SK-N-SH treated with all-trans-retinoic acid at 6 μM for 48 hours (cell line): Measurements from ENCODE around the gene RASA1.

Experiments used
- ATAC-seq: fragments of 200-7000 bp; cut with Tn5 transposase; 3 replicates; pipeline ENCODE4 v1.9.1; 2020; ENCODE audit warnings: mild to moderate bottlenecking, moderate library complexity
- ARNTL ChIP-seq: fragments of 450-650 bp; formaldehyde crosslinking; IDR thresholded peaks from 2 replicates; pipeline ENCODE4 v1.5.0; 2020; ENCODE audit warnings: low read depth, mild to moderate bottlenecking, moderate library complexity, borderline replicate concordance
- BACH2 ChIP-seq: fragments of 250-450 bp; sonication (Bioruptor Pico); IDR thresholded peaks from 2 replicates; pipeline ENCODE4 v1.9.0; 2021; ENCODE audit warnings: mild to moderate bottlenecking, borderline replicate concordance
- CSDC2 ChIP-seq: fragments of 250-450 bp; sonication (Bioruptor Pico); IDR thresholded peaks from 2 replicates; pipeline ENCODE4 v1.5.0; 2020; ENCODE audit warnings: mild to moderate bottlenecking, moderate library complexity
- ESRRG ChIP-seq: fragments of 250-450 bp; sonication (Bioruptor Pico); IDR thresholded peaks from 2 replicates; pipeline ENCODE4 v1.6.1; 2021; ENCODE audit warnings: mild to moderate bottlenecking
- ISL1 ChIP-seq: fragments of 250-450 bp; sonication (Bioruptor Pico); IDR thresholded peaks from 2 replicates; pipeline ENCODE4 v2.1.2; 2022; ENCODE audit warnings: mild to moderate bottlenecking, moderate library complexity
- OSR1 ChIP-seq: fragments of 250-450 bp; sonication (Bioruptor Pico); IDR thresholded peaks from 2 replicates; pipeline ENCODE4 v1.8.0; 2022; ENCODE audit warnings: moderate library complexity, mild to moderate bottlenecking, inconsistent platforms
- RARB ChIP-seq: fragments of 250-450 bp; sonication (Bioruptor Pico); IDR thresholded peaks from 2 replicates; pipeline ENCODE4 v1.8.0; 2021; ENCODE audit warnings: mild to moderate bottlenecking, moderate library complexity
- TCF4 ChIP-seq: fragments of 250-450 bp; sonication (Bioruptor Pico); IDR thresholded peaks from 2 replicates; pipeline ENCODE4 v1.8.0; 2021; ENCODE audit warnings: mild to moderate bottlenecking, moderate library complexity, borderline replicate concordance
- TOX ChIP-seq: fragments of 250-450 bp; sonication (Bioruptor Pico); IDR thresholded peaks from 2 replicates; pipeline ENCODE4 v1.8.0; 2021; ENCODE audit warnings: mild to moderate bottlenecking, moderate library complexity, borderline replicate concordance
- ZFP3 ChIP-seq: fragments of 250-450 bp; sonication (Bioruptor Pico); IDR thresholded peaks from 2 replicates; pipeline ENCODE4 v1.5.0; 2020; ENCODE audit warnings: mild to moderate bottlenecking, moderate library complexity
- ZFP30 ChIP-seq: fragments of 450-650 bp; formaldehyde crosslinking; IDR thresholded peaks from 2 replicates; pipeline ENCODE4 v1.5.0; 2022; ENCODE audit warnings: mild to moderate bottlenecking, moderate library complexity
- ZNF565 ChIP-seq: fragments of 450-650 bp; formaldehyde crosslinking; conservative IDR thresholded peaks from 2 replicates; pipeline ENCODE4 v1.5.0; 2020; ENCODE audit warnings: low read depth, mild to moderate bottlenecking, moderate library complexity
- ZNF70 ChIP-seq: fragments of 450-650 bp; formaldehyde crosslinking; IDR thresholded peaks from 2 replicates; pipeline ENCODE4 v1.5.0; 2020; ENCODE audit warnings: mild to moderate bottlenecking, moderate library complexity
- ZNF8 ChIP-seq: fragments of 450-650 bp; formaldehyde crosslinking; IDR thresholded peaks from 2 replicates; pipeline ENCODE4 v1.5.0; 2020; ENCODE audit warnings: mild to moderate bottlenecking, moderate library complexity
- TF ChIP-seq, protein P1 (sequence below): fragments of 250-450 bp; sonication (Bioruptor Pico); IDR thresholded peaks from 2 replicates; pipeline ENCODE4 v1.8.0; 2021; ENCODE audit warnings: low read depth, mild to moderate bottlenecking, moderate library complexity, borderline replicate concordance
- TF ChIP-seq, protein P2 (sequence below): fragments of 250-450 bp; sonication (Bioruptor Pico); IDR thresholded peaks from 2 replicates; pipeline ENCODE4 v1.8.0; 2020; ENCODE audit warnings: mild to moderate bottlenecking, moderate library complexity, borderline replicate concordance
- TF ChIP-seq, protein P3 (sequence below): fragments of 250-450 bp; sonication (Bioruptor Pico); IDR thresholded peaks from 2 replicates; pipeline ENCODE4 v1.5.1; 2020; ENCODE audit warnings: low read depth, mild to moderate bottlenecking, moderate library complexity

RASA1 gene

DNA sequence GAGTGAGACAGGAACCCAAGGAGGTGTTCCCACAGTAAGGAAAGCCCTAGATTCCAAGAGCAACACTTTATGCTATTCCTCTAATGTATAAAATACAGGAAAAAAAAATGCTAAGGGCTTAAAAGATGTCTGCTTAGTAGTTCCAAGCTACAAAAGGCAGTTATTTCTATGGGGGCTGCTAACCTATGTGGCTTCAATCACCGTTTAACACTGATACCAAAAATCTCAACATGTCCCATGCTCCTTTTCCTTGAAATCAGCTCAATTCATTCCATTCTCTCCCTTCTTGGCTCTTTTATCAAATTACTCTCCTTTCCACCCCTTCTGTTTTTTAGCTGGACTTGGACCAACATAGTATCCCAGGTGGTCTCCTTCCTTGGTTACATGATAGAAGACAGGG is 124.5 kb downstream of the RASA1 start:
- TF ChIP-seq, protein P1, sequence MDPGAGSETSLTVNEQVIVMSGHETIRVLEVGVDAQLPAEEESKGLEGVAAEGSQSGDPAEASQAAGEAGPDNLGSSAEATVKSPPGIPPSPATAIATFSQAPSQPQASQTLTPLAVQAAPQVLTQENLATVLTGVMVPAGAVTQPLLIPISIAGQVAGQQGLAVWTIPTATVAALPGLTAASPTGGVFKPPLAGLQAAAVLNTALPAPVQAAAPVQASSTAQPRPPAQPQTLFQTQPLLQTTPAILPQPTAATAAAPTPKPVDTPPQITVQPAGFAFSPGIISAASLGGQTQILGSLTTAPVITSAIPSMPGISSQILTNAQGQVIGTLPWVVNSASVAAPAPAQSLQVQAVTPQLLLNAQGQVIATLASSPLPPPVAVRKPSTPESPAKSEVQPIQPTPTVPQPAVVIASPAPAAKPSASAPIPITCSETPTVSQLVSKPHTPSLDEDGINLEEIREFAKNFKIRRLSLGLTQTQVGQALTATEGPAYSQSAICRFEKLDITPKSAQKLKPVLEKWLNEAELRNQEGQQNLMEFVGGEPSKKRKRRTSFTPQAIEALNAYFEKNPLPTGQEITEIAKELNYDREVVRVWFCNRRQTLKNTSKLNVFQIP (CRISPR knock-in tag): no peak
- TF ChIP-seq OSR1 (CRISPR knock-in tag): no peak
- no peak for TF ChIP-seq ISL1 (CRISPR knock-in tag)
- TF ChIP-seq TCF4 (CRISPR knock-in tag): no peak
- no peak for TF ChIP-seq ARNTL (CRISPR knock-in tag)
- no peak for TF ChIP-seq ZNF8 (CRISPR knock-in tag)
- TF ChIP-seq, protein P2, sequence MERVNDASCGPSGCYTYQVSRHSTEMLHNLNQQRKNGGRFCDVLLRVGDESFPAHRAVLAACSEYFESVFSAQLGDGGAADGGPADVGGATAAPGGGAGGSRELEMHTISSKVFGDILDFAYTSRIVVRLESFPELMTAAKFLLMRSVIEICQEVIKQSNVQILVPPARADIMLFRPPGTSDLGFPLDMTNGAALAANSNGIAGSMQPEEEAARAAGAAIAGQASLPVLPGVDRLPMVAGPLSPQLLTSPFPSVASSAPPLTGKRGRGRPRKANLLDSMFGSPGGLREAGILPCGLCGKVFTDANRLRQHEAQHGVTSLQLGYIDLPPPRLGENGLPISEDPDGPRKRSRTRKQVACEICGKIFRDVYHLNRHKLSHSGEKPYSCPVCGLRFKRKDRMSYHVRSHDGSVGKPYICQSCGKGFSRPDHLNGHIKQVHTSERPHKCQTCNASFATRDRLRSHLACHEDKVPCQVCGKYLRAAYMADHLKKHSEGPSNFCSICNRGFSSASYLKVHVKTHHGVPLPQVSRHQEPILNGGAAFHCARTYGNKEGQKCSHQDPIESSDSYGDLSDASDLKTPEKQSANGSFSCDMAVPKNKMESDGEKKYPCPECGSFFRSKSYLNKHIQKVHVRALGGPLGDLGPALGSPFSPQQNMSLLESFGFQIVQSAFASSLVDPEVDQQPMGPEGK (CRISPR knock-in tag): no peak
- TF ChIP-seq RARB (CRISPR knock-in tag): no peak
- TF ChIP-seq ZNF70 (CRISPR knock-in tag): no peak
- TF ChIP-seq ZNF565: no peak
- TF ChIP-seq, protein P3, sequence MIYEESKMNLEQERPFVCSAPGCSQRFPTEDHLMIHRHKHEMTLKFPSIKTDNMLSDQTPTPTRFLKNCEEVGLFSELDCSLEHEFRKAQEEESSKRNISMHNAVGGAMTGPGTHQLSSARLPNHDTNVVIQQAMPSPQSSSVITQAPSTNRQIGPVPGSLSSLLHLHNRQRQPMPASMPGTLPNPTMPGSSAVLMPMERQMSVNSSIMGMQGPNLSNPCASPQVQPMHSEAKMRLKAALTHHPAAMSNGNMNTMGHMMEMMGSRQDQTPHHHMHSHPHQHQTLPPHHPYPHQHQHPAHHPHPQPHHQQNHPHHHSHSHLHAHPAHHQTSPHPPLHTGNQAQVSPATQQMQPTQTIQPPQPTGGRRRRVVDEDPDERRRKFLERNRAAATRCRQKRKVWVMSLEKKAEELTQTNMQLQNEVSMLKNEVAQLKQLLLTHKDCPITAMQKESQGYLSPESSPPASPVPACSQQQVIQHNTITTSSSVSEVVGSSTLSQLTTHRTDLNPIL (CRISPR knock-in tag): no peak
- TF ChIP-seq BACH2 (CRISPR knock-in tag): no peak
- no peak for ATAC-seq

DNA sequence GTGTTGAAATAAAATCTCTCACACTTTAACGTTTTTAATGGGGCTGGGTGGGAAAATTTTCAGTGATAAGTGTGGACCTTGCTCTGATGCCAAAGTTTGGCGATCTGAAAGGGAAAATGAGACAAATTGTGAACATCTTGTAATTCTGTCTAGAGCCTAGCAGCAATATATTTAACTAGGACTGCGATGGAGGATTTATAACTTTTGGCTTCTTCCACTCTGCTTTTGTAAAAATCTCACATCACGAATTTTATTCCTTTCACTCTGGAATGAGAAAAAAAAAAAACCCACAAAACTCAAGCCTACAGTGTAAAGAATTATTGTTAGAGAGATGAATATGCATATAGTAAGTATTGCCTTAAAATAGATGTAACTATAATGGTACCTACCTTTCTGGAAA is 125.1 kb downstream of the RASA1 start:
- peak; percentile 34; the same call in 2 of the 3 replicates for ATAC-seq
- TF ChIP-seq, protein P2 (CRISPR knock-in tag): no peak
- TF ChIP-seq ZFP3 (no peak), TOX (CRISPR knock-in tag) (no peak), OSR1 (CRISPR knock-in tag) (no peak), CSDC2 (CRISPR knock-in tag) (no peak), ZFP30 (CRISPR knock-in tag) (no peak), ZNF8 (CRISPR knock-in tag) (no peak), ARNTL (CRISPR knock-in tag) (no peak), ISL1 (CRISPR knock-in tag) (no peak)
- TF ChIP-seq, protein P1 (CRISPR knock-in tag): no peak
- TF ChIP-seq, all 23 proteins: peak for 0

DNA sequence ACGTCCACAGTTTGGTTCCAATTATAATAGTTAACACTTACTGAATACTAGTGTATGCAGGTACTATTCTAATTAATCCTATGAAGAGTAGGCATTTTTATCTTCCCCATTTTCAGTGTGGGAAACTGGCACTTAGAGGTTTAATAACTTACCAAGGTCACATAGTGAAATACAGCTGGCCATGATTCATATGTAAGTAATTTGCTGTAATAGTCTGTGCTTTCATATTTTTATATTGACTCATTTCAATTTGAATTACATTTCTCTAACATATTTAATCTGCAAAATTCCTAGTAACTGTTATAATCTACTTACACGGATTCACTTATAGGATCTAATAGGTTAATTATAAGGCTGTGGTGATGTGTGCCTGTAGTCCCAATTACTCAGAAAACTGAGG is 125.6 kb downstream of the RASA1 start:
- peak; percentile 82 for ATAC-seq
- TF ChIP-seq, protein P3 (CRISPR knock-in tag): 0 out of 2 replicates have a peak, but pooled peaks have one; percentile 50
- TF ChIP-seq ISL1 (CRISPR knock-in tag) (peak; percentile 91), ESRRG (CRISPR knock-in tag) (no peak)
